Heart left ventricle (tissue), 13 donors: ENCODE measurements around the gene TEKT2.

Experiments
- POLR2A ChIP-seq, 2 donors: fragments of 450-650 bp; IDR thresholded peaks; one replicate each; pipeline ENCODE4 v1.6.1; 2017; ENCODE audit warnings: antibody characterized with exemption in 2 of 2, mild to moderate bottlenecking in 2 of 2, moderate library complexity in 2 of 2
- TF ChIP-seq, protein P1 (sequence below), 12 donors: fragments of 200-600 bp; sonication (generic) in 4 of 12; IDR thresholded peaks; one replicate each; pipeline versions ENCODE4 v1.5.0 to v1.8.0; 2018 to 2022; ENCODE audit warnings: antibody characterized with exemption in 12 of 12, mild to moderate bottlenecking in 5 of 12
- donor health status: ischemic (EF 13 %, LVEDD 7.1; RV severe dilation, severe dysfunction).
- donor health status: DM: no; HTN: yes; CAD: no.
- donor health status: DM: no; HTN: no; CAD: no.
- donor health status: ischemic (EF 25% LVEDD 6.9; RV normal size, moderate dysfunction).
- donor health status: ischemic (EF 25% LVEDD 5.7; RV mildly dilated, moderate dysfunction).
- donor health status: ischemic (EF 35%, LVEDD 5.7; RV mildly dilated, moderate dysfunction).
- donor health status: nonischemic (EF 11% LVEDD 7.7; RV severe dilation, severe dysfunction).
- donor health status: DM: yes; HTN: yes; CAD: no.
- donor health status: PGD.
- donor health status: ischemic (EF 29% LVEDD 5.4; RV normal size, mild dysfunction).
- donor health status: nonischemic (EF 23%, LVEDD 6.1; RV moderate dilation, normal function).

DNA sequence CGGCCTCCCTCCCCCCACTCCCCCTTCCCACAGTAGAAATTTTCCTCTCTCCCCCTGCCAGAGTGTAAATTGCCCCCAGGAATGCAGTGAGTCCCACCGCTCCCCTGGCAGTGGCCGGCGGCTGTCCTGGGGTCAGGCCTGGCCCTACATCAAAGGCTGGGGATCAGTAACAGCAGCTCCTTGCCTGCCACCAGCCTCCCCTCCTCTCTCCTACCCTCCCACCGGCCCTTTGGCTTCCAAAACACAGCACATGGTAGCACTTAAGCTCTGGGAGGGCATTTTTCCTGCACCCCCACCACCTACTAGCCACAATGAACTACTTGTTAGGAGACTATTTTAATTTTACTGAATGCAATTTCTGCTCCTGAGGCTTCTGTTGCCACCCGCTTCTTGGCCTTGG lies 50.1 kb downstream of the TEKT2 start:
- TF ChIP-seq, protein P1, sequence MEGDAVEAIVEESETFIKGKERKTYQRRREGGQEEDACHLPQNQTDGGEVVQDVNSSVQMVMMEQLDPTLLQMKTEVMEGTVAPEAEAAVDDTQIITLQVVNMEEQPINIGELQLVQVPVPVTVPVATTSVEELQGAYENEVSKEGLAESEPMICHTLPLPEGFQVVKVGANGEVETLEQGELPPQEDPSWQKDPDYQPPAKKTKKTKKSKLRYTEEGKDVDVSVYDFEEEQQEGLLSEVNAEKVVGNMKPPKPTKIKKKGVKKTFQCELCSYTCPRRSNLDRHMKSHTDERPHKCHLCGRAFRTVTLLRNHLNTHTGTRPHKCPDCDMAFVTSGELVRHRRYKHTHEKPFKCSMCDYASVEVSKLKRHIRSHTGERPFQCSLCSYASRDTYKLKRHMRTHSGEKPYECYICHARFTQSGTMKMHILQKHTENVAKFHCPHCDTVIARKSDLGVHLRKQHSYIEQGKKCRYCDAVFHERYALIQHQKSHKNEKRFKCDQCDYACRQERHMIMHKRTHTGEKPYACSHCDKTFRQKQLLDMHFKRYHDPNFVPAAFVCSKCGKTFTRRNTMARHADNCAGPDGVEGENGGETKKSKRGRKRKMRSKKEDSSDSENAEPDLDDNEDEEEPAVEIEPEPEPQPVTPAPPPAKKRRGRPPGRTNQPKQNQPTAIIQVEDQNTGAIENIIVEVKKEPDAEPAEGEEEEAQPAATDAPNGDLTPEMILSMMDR (IDR thresholded peaks at IDR 0.05): no peak
- no peak for TF ChIP-seq POLR2A (IDR thresholded peaks at IDR 0.05)
